GM18870 (cell line): ENCODE measurements around the gene PGLYRP3.
A peak's percentile ranks its signal among the peaks of the same experiment; 100 is the strongest.
"Not testable (repeated sequence)": the region's sequence is repeated elsewhere in the genome, so short reads cannot be mapped to it uniquely, and the experiment has no call there.

Source experiments
- ATAC-seq: cut with Tn5 transposase; IDR thresholded peaks from one replicate; pipeline ENCODE4 v1.9.1; 2021; ENCODE audit warnings: moderate library complexity; ENCODE audit not compliant: unreplicated experiment

PGLYRP3 gene

DNA sequence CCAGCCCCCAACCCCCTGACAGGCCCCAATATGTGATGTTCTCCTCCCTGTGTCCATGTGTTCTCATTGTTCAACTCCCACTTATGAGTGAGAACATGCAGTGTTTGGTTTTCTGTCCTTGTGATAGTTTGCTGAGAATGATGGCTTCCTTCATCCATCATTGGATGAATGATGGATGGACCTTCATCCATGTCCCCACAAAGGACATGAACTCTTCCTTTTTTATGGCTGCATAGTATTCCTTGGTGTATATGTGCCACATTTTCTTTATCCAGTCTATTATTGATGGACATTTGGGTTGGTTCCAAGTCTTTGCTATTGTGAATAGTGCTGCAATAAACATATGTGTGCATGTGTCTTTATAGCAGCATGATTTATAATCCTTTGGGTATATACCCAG, 1.6 kb upstream of the PGLYRP3 start:
- ATAC-seq = not testable (repeated sequence)

DNA sequence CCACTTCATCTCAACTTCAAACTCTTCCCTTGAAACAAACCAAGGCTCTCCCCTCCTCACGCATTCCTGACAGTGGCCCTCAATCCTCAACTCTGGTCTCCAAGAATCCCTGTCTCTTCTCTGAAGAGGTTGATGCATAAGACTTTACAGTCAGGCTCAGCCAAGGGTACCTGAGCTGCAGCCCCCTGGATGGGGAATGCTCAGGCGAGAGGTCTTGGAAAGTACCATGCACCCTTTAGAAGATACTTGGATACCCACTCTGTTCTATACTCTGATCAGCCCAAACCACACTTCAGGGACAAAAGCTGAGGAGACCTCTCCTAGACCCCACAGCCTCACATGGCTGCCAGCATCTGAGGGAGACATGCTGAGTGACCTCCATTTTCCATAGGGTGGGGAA, 536 bp upstream of the PGLYRP3 start:
- ATAC-seq = no peak

DNA sequence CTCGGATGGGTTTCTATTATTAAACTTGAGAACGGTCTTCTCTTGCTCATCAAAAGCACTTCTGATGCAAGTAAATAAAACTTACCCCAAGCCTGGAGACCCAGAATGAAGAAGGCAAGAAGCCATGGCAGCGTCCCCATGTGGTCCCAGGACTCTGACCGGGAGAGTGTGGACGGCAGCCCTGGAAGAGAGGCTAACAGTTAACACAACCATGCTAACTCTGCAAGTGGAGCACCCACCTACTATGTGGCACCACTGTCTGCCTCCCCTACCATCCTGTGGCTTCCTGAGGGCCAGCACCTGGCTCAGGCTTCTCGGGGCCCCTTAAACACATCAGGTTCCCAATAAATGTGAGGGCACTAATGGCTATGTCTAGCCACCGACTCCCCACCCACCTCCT, 2.2 kb downstream of the PGLYRP3 start:
- ATAC-seq = no peak

DNA sequence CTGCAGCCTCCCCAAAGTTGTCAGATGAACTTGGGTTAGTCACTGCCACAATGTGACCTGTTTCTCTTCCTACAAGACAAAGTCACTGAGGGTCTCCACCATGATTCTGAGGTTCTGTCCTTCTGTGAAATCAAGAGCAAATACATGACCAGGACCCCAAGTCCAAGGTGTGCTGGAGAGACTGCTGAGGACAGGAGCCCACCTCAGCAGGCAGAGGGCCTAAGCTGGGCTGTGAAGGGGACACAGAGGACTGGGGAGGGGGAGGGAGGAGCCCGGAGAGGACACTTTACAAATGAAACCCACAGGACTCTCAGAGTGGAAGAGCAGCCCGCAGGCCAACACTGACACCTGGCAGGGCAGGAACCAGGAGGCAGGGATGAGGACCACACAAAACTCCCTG, 3.3 kb downstream of the PGLYRP3 start:
- ATAC-seq = no peak

DNA sequence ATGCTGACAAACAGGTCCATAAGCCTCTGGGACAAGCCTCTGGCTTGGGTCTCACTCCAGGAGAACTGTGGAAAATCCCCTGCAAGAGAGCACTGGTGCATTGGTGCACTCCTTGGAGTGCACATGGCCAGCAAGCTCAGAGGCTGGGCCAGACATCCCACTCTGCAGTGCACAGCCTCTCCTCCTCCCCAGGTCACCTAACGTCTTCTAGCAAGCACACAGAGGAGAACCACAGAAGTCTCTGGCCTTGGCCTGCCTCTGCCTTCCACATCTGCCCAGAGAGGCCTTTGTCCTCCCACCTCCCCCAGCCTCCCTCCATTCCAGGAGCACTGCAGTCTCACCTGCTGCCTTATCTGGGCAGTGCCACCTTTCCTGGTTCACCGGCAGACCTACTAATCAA, 4.2 kb downstream of the PGLYRP3 start:
- ATAC-seq = no peak

DNA sequence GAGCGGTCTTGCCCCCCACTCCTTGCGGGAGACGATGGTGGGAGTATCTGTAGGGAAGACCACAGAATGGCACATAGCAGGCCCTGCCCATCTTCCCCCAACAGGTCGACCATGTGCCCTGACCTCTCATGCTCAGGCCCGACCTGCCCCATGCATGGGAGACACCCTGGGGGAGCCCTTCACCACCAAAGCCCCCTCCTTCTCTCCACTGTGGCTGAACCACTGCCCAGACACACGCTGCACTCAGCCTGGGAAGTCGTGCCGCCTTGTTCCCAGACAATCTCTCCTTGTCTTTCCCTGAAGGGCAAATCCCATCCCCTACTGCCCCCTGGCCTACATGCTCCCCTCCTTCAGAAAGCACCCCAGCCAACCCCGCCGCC, 5.5 kb downstream of the PGLYRP3 start:
- ATAC-seq = no peak

DNA sequence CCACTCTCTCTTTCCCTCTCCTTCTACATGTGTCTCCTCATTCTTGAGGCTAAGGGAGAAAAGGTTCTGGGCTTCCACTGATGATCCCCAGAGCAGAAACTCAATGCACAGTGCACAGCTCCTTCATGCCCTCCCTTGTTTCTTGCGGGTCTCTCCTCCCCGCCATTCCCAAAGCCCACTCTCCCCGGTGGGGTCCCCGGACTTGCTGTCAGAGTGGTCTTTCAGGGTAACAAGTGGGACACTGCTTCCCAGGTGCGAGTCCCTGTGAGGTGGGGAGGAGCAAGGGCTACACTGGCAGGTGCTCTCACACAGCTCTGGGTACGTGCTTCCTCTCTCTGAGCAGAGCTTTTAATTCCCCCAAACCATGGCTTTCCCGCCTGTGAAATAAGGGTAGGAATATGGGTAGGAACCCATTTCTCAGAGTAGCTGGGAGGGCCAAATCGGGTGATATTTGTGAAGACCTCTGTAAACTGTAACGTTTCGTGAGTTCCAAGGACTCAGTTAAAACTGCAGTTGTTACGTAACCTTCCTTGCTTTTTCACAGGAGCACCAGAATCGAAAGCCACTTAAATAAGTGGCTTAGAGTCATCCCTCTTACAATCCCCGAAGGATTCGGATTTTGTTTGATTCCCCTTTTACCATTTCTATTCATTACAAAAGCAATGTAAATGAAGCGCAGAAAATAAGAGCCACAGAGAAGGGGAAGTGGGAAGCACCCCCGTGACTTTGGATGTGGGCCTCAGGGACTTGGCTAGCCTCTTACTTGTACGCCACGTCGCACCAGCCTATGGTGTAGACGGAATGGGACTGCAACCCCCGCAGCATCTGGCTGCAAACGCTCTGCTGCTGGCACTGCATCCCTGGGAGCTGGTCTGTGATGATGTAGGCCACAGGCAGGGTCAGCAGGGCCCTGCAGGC, 6.2 kb downstream of the PGLYRP3 start:
- ATAC-seq = no peak

DNA sequence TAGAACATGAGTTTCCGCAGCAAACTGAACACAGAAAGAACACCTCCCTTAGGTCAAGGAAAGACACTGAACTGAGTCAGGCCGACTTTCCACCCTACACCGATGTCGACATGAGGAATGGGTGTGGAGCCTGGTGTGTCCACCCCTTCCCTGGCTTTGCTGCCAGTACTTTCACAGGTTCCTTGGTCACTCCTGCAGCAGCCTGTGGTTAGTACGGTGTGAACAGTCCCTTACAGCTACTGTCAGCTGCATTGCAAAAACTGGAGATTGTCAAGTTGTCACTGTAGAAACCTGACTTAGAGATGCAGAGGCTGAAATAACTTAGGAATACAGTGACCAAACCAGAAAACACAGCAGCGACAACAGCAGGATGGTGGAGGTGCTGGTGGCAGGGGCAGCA, 7.1 kb downstream of the PGLYRP3 start:
- no peak for ATAC-seq

DNA sequence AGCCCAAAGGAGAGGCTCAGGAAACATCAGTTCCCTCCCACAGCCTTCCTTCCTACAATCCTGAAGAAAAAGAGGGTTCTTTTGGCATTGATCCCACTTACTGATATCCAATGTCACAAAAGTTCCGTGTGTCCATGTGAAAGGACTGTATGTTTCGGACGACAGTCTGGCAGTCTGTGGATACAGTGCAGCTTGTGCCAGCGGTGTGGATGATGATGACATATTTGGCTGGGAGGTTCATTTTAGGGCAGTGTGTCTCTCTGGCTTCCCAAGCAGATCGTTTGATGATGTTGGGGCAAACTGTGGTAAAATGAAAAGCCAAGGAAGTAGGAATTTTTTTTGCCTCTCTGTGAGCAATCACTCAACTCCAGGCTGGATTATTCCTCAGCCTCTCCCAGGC, 10.4 kb downstream of the PGLYRP3 start:
- ATAC-seq = no peak

DNA sequence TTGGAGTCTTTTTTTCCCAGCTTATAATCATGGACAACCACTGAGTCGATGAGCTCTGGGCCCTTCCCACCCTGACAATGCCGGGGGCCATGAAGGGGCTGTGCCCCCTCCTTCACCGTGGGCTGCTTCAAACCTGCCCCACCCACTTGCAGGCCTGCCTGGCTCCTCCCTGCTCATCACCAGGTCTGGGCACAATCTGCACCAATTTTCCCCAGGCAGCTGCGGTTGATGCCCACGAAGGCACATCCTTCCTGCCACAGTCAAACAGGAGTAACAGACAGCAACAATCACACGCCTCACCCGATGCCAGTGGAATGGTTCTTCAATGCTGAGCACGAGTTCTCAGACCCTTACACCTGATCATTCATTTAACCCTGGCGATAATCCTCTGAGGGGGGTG, 18.9 kb downstream of the PGLYRP3 start:
- ATAC-seq = no peak

DNA sequence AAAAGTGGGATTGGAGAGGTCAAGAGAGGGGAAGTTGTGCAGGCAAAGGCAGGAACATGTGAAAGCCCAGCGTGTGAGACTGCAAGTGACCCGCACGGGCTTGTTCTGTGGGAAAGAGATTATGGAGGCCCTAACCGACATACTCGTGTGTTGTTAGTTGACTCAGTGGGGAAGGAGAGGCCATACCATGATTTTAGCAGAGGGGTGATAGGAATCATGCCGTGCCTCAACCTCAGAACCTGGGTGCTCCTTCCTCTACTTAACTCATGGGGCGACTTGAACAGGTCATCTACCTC, 19.3 kb downstream of the PGLYRP3 start:
- no peak for ATAC-seq

DNA sequence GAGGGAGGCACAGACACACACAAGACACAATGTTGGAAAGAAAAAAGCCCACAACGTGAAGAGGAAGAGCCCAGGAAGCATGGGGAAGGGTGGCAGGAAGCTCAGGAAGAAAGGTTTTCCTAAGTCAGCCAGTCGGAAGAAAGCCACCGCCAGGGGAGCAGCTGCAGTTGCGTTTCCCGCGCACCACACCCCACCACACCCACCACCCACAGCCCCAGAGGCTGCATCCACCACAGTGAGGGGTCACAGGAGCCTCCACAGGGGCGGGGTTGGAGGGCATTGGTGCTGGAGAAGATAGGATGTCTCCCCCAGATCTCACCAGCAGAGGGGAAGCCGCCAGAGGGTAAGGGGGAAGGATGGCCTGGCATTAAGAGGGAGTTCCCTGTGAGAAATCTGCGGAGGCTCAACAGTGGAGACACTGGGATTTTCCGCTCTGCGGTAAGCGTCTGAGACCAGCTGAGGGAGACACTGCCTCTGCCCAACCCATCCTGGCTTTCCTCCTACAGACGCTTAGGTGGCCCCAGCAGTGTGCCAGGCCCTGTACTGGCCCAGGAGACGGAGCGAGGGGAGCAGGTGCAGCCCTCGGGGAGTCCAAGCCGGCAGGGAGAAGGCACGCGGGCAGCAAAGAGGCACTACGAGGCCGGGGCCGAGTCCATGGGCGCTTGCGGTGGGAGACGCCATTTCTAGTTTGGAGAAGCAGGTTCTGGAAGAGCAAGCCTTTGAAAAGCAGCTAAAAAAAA, 19.8 kb downstream of the PGLYRP3 start:
- ATAC-seq = no peak

DNA sequence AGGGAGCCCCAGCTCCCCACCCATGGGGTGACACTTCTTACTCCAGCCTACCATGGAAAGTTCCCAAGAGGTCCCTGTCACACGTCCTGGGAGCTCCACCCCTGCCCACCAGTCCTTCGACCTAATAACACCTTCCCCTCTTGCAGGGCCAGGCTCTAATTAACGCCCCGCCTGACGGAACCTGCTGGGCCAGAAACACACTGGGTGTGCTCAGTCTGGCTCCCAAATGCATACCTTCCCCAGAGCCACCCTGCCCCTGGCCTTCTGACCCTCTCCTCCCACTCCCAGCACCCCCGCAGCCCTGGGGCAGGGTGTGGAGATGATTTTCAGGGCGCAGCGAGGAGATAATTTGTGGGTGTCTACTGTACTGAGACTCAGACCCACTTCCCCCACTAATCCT, 20.6 kb downstream of the PGLYRP3 start:
- ATAC-seq = no peak

DNA sequence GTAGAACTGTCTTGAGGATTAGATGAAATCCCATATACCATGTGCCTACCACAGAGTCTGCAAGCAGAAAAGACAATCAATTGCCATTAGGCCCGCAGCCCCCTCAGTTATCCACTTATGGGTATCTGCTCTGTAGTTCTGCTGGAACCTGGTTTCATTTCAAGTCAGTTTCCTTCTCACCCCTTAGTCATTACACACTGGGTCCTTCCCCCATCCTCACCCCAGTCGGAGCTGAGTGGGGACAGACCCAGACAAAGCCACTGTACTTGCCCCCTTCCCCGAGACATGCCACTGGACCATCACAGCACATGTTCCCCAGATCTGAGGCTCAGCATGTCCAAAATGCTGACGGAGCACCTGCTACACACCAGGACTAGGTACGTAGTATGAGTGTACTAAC, 21.2 kb downstream of the PGLYRP3 start:
- no peak for ATAC-seq

DNA sequence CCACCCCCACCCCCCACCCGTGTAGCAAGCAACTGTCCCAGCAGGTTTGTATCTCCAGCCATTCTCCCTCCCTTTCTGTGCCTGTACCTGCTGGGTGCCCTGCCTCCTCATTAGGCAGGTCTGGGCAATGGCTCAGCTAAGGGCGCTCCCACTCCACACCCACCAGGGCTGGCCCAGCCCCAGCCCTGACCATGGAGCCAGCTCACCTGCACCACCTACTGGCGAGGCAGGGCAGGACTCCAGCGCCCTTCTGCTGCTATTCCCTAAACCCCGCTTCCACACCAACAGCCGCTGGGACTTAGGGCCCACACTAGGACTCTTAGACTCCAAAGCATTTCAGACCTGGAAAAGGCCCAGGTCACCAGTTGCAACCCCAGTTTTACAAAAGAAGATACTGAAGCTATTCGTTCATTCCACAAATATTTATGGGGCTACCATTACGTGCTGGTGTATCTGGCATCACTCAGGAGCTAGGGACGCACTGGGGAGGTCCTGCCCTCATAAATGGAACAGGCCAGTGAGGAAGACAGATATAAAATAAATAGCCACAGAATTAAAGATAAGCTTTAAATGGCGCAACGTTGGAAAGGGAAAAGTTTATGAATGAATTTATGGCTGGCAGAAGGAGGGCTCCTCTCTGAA, 24.0 kb downstream of the PGLYRP3 start:
- ATAC-seq = no peak

DNA sequence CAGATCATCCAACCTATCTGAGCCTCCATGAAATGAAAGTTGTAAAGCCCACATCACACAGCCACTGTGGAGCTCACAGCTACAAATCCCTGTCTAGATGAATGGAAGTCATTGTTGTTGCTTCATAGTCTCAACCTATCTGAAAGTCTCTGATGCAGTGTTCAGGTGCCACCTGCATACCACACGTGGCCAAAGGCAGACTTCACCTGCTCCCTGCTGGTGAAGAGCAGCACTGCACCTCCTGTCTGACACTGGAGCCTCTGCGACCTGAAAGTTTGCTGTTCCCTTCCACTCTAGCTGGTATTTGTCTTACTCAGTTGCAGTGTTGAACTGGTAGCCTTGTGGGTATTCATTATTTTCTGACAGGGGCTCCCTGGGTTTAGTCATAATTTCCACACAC, 34.9 kb downstream of the PGLYRP3 start:
- ATAC-seq = peak; percentile 47

DNA sequence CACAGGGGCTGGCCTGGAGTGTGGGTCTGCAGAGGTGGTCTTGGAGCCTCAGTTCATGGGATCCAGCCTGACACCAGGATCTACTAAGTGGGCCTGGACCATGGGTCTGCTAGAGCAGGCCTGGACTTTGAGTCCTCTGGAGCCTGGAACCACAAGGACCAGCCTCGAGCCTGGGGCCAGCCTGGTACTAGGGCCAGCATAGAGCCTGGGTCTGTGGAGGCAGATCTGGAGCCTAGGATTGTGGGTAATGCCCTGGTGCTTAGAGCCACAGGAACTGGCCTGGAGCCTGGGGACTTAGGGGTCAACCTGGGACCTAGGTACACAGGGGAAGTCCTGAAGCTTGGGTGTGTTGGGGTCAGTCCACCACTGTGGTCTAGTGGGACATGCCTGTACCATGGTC, 40.6 kb downstream of the PGLYRP3 start:
- ATAC-seq = no peak

DNA sequence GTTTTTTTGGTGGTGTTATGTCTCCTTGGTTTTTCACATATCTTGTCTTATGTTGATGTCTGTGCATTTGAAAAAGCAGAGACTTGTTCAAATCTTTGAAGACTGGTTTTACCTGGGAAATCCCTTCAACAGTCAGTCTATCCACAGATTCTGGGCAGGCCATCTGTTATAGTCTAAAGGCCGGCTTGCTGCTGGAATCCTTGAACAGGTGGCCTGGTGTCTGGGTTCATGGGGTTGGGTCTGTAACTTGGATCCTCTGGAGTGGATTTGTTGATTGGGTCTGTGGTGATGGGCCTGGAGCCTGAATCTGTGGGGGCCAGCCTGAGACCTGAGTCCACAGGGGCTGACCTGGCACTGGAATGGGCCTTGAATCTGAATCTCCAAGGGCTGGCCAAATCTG, 41.0 kb downstream of the PGLYRP3 start:
- ATAC-seq = no peak

DNA sequence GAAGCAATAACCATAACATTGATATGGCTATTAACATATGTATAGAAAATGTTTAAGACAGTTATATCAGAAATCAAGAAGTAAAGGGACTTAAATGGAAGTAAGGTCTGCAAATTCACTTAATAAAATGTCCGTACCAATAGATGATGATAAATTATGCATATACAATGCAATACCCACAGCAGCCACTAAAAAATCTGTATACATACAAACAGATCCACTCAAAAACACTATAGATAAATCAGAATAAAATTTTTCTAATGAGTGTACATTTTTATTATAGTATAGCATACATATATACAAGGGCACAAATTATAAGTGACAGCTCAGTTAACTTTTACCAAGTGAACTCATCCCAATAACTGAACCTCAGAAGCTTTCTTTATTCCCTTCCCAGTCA, 47.3 kb downstream of the PGLYRP3 start:
- no peak for ATAC-seq

DNA sequence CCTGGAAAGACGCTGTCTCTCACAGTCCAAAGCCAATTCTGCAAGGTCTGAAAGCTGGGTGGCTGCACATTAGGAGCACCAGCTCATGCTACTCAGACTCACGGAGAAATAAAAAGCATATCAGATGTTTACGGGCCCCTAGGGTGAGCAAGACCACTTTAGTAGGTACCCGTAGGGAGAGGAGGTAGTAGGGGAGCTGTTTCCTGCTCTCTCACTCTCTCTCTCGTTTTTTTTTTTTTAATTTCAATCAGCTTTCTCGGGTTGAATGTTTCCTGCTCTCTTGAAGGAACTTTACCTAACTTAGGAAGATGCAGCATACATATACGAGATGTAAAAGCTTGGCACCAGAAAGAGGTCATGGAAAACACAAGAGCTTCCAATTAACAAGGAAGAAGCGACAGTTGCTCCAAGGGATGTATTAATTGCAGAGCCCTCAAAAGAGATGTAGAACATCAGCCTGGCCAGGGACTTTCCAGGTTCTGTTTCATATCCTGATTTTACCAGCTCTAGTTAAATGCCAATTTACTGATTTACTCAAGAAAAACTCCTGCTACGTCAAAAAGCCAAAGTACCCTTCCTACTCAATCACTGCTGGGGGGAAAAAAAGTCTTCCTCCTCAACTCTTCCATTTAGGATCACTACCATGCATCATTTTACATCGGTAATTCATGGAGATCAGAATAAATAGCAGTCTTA, 50.1 kb downstream of the PGLYRP3 start:
- ATAC-seq = no peak

DNA sequence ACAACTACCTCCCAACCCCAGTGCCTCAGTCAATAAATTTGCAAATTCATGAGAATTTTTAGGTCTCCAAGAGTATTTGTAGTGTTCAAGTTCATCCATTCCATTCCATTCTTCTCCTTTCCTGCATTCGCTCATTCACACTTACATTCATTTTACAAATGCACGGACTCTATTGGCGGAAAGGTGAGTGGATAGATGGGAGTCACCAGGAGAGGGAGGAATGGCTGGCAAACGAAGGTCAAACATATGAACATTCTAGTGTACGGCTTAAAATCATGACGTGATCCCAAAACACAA, 50.7 kb downstream of the PGLYRP3 start:
- ATAC-seq = no peak
